Activated T-helper 1 cell treated with anti-CD3 and anti-CD28 coated beads, Interleukin-12 subunit alpha, Interleukin-12 subunit beta, Interleukin-2, Interleukin-4 antibody, amounts not matched to agents 30 ng/mL and 10 ng/mL and 1 ng/mL, durations not matched to agents 14 hours and 24 hours and 36 hours (primary cell): ENCODE measurements around the gene APOL6. TPM values are rescaled to one million over a fixed set of nuclear protein-coding genes. Genes with fewer than 3 reads are reported as not detected.
A peak's percentile ranks its signal among the peaks of the same experiment; 100 is the strongest.

Experiments used
- DNase-seq: peaks from one replicate; pipeline ENCODE4 v3.0.0; 2021; ENCODE audit warnings: low spot score
- H3K27ac Mint-ChIP-seq: one replicate; pipeline ENCODE4 v1.8.0; 2021; ENCODE audit warnings: mild to moderate bottlenecking, mixed read lengths
- H3K27me3 Mint-ChIP-seq: one replicate; pipeline ENCODE4 v1.8.0; 2022; ENCODE audit warnings: mild to moderate bottlenecking, moderate library complexity, mixed read lengths; ENCODE audit not compliant: insufficient read depth
- H3K36me3 Mint-ChIP-seq: one replicate; pipeline ENCODE4 v1.8.0; 2021; ENCODE audit warnings: low read depth, mixed read lengths
- H3K4me1 Mint-ChIP-seq: one replicate; pipeline ENCODE4 v1.8.0; 2021; ENCODE audit warnings: low read depth, mixed read lengths
- H3K4me3 Mint-ChIP-seq: one replicate; pipeline ENCODE4 v1.8.0; 2021; ENCODE audit warnings: mild to moderate bottlenecking, moderate library complexity, mixed read lengths
- H3K9me3 Mint-ChIP-seq: one replicate; pipeline ENCODE4 v1.8.0; 2021; ENCODE audit warnings: mixed read lengths
- intact Hi-C: fragments of 100-400 bp; cut with micrococcal nuclease; formaldehyde crosslinking; loops from one replicate; pipeline ENCODE4 v1.15.1; 2024
- total RNA-seq: library from RNA; stranded (reverse); gene quantifications from 2 replicates; pipeline ENCODE4 v1.2.3, GENCODE V29; 2022

The APOL6 gene, protein sequence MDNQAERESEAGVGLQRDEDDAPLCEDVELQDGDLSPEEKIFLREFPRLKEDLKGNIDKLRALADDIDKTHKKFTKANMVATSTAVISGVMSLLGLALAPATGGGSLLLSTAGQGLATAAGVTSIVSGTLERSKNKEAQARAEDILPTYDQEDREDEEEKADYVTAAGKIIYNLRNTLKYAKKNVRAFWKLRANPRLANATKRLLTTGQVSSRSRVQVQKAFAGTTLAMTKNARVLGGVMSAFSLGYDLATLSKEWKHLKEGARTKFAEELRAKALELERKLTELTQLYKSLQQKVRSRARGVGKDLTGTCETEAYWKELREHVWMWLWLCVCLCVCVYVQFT
- total RNA-seq, result 27.3 and 27.7 TPM in 2 replicates

DNA sequence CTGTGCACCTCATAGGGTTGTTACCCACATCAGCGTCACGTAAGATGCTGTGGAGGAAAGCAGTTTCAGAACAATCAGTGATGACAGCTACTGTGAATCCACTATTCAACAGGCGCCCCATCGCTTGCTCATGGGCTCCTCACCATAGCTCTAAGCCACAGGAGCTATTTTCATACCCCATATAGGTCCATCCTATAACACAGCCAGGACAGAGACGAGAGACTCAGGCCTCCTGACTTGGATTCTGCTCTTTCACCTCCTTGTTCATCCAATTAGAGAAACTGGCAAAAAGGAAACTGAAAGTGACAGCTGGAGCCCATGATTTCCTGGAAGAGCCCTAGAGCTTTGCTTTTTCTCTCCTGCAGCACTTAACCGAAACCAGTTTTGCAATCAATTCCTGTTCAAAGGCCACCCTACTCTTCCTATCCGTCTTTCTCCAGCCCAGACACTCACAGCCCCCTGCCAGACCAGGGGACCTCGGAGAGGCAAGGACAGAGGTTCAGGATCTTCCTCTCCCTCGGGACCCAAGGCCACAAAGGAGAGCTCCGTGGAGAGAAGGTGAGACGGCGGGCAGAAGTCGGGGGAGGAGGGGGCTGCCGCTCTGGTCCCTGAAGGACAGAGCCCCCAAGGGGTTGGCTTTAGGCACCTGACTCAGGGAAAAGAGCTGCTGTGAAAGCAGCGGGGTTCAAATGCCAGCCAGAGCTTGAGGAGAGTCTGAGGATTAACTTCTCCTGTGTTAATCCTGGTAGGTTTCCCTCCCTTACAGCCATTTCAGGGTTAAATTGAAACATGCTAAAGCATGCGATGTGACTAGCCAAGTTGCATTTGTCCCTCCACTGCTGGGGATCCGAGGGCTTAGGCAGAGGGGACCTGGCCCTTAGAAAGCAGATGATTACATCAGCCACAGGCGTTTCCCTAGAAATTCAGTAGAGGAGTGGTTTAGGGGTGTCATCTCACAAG, at the start of gene APOL6:
Gene APOL6, plus strand, starts transcription at position 381 of the 960 bp plus-strand sequence. CDS start 7,980 bp downstream, outside the sequence.
- H3K27ac Mint-ChIP-seq, result peak within 1 kb of the TSS; percentile 100
- peak; percentile 71 for DNase-seq
- H3K4me1 Mint-ChIP-seq, result peaks cover 45% of the 10 kb centered on the region
- no peaks in the 10 kb centered on the region for H3K27me3 Mint-ChIP-seq
- H3K36me3 Mint-ChIP-seq, result peaks cover 24% of the 10 kb centered on the region
- H3K4me3 Mint-ChIP-seq, result peak within 1 kb of the TSS; percentile 100
- H3K9me3 Mint-ChIP-seq, result no peaks in the 10 kb centered on the region
- intact Hi-C loops, result loop anchor here (1.0 to 2.0 kb wide), 7 partner anchors 12 to 590 kb away; partner anchors contain the start of gene APOL2

DNA sequence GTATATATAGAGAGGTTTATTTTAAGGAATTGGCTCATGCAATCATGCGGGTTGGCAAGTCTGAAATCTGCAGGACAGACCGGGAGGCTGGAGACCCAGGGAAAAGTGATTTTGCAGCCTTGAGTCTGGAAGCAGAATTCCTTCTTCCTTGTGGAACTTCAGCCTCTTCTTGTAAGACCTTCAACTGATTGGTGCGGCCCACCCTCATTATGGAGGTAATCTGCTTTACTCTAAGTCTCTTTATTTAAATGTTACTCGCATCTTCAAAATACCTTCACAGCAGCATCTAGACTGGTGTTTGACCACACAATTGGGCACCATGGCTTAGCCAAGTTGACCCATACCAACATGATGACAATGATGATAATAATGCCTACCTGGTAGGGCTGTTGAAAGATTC, 48.9 kb upstream of the APOL6 start:
- H3K4me1 Mint-ChIP-seq, result no peaks in the 10 kb centered on the region
- no peak overlapping the region for H3K27ac Mint-ChIP-seq
- H3K9me3 Mint-ChIP-seq, result no peaks in the 10 kb centered on the region
- intact Hi-C loops, result no loop called here
- no peak overlapping the region for H3K4me3 Mint-ChIP-seq
- no peaks in the 10 kb centered on the region for H3K36me3 Mint-ChIP-seq
- peaks cover 7% of the 10 kb centered on the region for H3K27me3 Mint-ChIP-seq
- no peak for DNase-seq

- H3K9me3 Mint-ChIP-seq, result no peaks in the 10 kb centered on the region
- H3K4me1 Mint-ChIP-seq, result no peaks in the 10 kb centered on the region
- intact Hi-C loops, result no loop called here
- H3K36me3 Mint-ChIP-seq, result no peaks in the 10 kb centered on the region
- H3K4me3 Mint-ChIP-seq, result no peak overlapping the region
- no peak overlapping the region for H3K27ac Mint-ChIP-seq
- H3K27me3 Mint-ChIP-seq, result peaks cover 7% of the 10 kb centered on the region
- DNase-seq, result no peak
These were observed 47.8 kb upstream of the APOL6 start for GRCh38 chr22:35600476-35600875.

DNA sequence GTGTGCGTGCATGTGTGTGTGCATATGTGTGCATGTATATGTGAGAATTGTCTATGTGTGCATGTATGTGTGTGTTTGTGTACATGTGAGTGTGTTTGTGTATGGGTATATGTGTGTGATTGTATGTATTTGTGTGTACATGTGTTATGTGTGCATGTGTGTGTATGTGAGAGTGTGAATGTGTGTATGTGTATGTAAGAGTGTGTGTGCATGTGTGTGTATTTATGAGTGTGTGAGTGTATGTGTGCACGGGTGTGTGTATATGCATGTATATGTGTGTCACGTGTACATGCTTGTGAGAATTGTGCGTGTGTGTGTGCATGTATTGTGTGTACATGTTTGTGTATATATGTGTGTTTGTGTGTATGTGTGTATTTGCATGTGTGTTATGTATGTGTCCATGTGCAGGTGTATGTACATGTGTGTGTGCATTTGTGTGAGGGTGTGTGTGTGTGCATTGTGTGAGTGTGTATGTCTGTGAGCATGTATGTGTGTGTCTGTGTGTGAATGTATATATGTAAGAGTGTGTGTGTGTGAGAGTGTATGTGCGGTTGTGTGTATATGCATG, 47.1 kb upstream of the APOL6 start:
- no peak overlapping the region for H3K27ac Mint-ChIP-seq
- intact Hi-C loops, result no loop called here

GRCh38 chr22:35601743-35602615, 46.3 kb upstream of the APOL6 start:
- no peak for DNase-seq
- H3K27me3 Mint-ChIP-seq, result no peaks in the 10 kb centered on the region

More for the DNA sequence above, 47.1 kb upstream of the APOL6 start:
- Mint-ChIP-seq H3K27me3 (peaks cover 3% of the 10 kb centered on the region), H3K36me3 (no peaks in the 10 kb centered on the region), H3K4me3 (no peak overlapping the region), H3K4me1 (no peaks in the 10 kb centered on the region), H3K9me3 (no peaks in the 10 kb centered on the region)
- no peak for DNase-seq

GRCh38 chr22:35604621-35605368, 43.5 kb upstream of the APOL6 start:
- H3K27me3 Mint-ChIP-seq, result no peaks in the 10 kb centered on the region
- DNase-seq, result no peak
- intact Hi-C loops, result no loop called here

More at GRCh38 chr22:35601743-35602615, 46.3 kb upstream of the APOL6 start:
- Mint-ChIP-seq H3K9me3 (no peaks in the 10 kb centered on the region), H3K36me3 (no peaks in the 10 kb centered on the region), H3K4me3 (no peak overlapping the region), H3K27ac (no peak overlapping the region), H3K4me1 (peaks cover 6% of the 10 kb centered on the region)
- intact Hi-C loops, result no loop called here

DNA sequence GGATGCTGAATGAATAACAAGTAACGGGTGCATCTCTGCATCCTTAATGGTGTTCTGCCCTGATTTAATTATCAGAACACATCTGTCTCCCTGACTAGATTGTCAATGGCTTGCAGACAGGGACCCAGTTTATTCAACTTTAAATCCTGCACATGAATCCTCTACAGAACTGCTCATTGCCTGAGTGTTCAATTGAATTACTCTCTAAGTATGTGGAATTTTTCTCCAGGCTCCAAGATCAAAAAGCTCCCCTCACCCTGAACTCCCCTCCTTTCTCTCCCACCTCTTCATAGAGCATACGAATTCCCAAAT, 42.9 kb upstream of the APOL6 start:
- no peak for DNase-seq
- Mint-ChIP-seq H3K4me3 (no peak overlapping the region), H3K9me3 (no peaks in the 10 kb centered on the region), H3K4me1 (peaks cover 6% of the 10 kb centered on the region), H3K27ac (no peak overlapping the region), H3K27me3 (no peaks in the 10 kb centered on the region), H3K36me3 (no peaks in the 10 kb centered on the region)
- intact Hi-C loops, result no loop called here

More at GRCh38 chr22:35604621-35605368, 43.5 kb upstream of the APOL6 start:
- Mint-ChIP-seq H3K4me1 (peaks cover 6% of the 10 kb centered on the region), H3K36me3 (no peaks in the 10 kb centered on the region), H3K27ac (peak overlapping the region; percentile 6), H3K4me3 (no peak overlapping the region), H3K9me3 (no peaks in the 10 kb centered on the region)

- Mint-ChIP-seq H3K4me3 (no peak overlapping the region), H3K27ac (no peak overlapping the region)
These were observed 42.3 kb upstream of the APOL6 start for GRCh38 chr22:35605851-35606481.

DNA sequence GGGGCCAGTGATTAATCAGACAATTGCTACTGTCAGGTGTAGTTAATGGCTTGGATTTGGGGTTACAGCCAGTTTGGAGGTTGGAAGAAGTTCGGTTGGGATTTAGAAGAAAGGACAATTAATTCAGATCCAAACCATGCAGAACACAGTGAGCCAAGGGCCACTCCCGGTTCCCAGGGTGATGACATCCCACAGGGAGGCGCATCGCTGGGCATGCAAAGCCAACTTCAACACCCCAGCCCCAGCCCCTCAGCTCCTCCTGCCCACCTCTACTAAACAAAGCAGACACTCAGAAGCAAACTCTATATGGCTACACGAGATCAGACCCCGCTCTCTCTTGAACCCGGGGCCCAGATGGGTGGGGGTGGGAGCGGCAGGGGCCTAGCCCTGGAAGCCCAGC, 41.3 kb upstream of the APOL6 start:
- H3K4me1 Mint-ChIP-seq, result peaks cover 19% of the 10 kb centered on the region
- H3K9me3 Mint-ChIP-seq, result no peaks in the 10 kb centered on the region
- no peaks in the 10 kb centered on the region for H3K36me3 Mint-ChIP-seq
- peaks cover 2% of the 10 kb centered on the region for H3K27me3 Mint-ChIP-seq
- intact Hi-C loops, result no loop called here
- no peak overlapping the region for H3K4me3 Mint-ChIP-seq
- no peak for DNase-seq
- H3K27ac Mint-ChIP-seq, result no peak overlapping the region

More at GRCh38 chr22:35605851-35606481, 42.3 kb upstream of the APOL6 start:
- Mint-ChIP-seq H3K4me1 (peaks cover 10% of the 10 kb centered on the region), H3K9me3 (no peaks in the 10 kb centered on the region), H3K36me3 (no peaks in the 10 kb centered on the region), H3K27me3 (peaks cover 2% of the 10 kb centered on the region)
- DNase-seq, result no peak
- intact Hi-C loops, result no loop called here

- no peak for DNase-seq
- Mint-ChIP-seq H3K27ac (no peak overlapping the region), H3K36me3 (no peaks in the 10 kb centered on the region), H3K9me3 (no peaks in the 10 kb centered on the region), H3K4me3 (no peak overlapping the region), H3K27me3 (peaks cover 2% of the 10 kb centered on the region), H3K4me1 (peaks cover 23% of the 10 kb centered on the region)
- intact Hi-C loops, result no loop called here
These were observed 40.2 kb upstream of the APOL6 start for GRCh38 chr22:35608088-35608487.

DNA sequence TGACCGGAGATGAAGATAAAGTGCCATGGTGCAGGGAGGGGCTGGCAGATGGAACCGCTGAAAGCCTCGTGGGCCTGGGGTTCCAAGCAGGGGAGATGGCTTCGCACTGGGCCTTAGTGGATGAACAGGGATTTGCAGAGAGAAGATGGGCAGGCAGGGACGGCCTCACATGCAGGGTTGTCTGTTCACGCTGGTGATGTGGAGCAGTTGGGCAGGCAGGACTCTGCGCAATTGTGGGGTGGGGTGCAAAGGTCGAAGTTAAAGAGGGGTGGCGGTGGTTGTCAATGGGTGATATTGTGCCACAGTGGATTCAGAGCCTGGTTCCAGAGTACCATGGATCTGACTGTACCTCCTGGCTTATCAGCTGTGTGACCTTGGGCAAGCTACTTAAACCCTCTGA, 39.0 kb upstream of the APOL6 start:
- H3K27ac Mint-ChIP-seq, result no peak overlapping the region
- no peak overlapping the region for H3K4me3 Mint-ChIP-seq
- intact Hi-C loops, result no loop called here
- no peaks in the 10 kb centered on the region for H3K9me3 Mint-ChIP-seq
- no peaks in the 10 kb centered on the region for H3K36me3 Mint-ChIP-seq
- peaks cover 2% of the 10 kb centered on the region for H3K27me3 Mint-ChIP-seq
- no peak for DNase-seq
- peaks cover 23% of the 10 kb centered on the region for H3K4me1 Mint-ChIP-seq
